NCI-H1417 (cell line): ENCODE results near the gene ARID1B.

Source experiments
- DNase-seq, 3 experiments: peaks; one replicate each; lab custom pipeline; 2025; lab: John Stamatoyannopoulos, UW

The ARID1B gene

DNA sequence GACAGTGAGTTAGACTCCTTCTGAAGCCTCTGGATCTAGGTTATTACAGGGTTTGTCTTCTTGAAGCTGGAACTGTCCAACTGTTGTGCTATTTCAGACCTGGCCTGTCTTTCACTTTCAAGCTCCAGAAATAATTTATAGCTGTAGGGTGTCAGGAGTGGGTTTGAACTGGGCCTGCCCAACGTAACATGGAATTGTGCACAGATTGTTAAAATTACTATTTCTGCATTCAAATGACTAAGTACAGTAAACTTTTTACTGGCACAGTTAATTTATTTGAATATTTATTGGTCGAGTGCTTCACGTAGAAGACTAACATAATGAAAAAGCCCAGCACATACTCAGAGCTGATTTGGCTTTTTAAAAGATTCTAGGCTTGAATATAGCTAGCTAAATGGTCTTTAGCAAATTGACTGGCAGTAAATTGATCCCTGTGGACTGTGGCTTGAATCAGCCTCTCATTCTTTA lies 74.3 kb downstream of the ARID1B start:
- no peak for DNase-seq

- no peak for DNase-seq
Observed at GRCh38 chr6:156852147-156852857, 75.1 kb downstream of the ARID1B start.

- no peak for DNase-seq
Observed at GRCh38 chr6:156852858-156853216, 75.7 kb downstream of the ARID1B start.

- DNase-seq = no peak
Observed at GRCh38 chr6:156853733-156854132, 76.6 kb downstream of the ARID1B start.

DNA sequence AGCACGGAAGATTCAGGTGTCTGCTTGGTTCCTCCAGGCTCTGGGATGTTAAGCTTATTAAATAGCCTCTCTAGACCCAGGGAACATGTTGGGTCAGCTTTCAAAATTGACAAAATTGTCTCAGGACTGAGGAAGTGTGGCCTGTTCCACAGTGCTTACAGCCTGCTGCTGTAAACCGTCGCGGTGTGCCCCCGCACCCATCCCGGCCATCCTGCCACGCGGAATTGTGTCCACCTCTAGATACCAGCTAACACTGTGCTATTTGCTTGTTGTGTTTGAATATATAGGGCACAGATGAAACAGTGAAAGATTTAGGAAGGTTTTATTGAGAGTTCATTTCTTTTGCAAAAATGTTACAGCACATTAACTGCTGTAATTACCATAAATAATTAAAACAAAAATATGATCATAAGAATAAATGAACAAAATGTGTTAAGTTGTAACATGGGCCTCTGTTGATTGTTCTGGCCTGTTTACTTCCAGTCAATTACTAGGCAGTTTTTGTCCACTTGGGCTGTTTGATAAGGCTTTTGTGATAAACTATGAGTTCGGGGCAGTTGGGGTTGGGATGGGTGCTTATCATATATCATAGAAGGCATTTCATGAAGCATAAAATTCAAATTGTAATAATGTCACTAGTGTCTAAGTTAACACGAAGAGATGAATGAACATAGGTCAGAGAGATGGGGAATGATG lies 77.4 kb downstream of the ARID1B start:
- DNase-seq = no peak

DNA sequence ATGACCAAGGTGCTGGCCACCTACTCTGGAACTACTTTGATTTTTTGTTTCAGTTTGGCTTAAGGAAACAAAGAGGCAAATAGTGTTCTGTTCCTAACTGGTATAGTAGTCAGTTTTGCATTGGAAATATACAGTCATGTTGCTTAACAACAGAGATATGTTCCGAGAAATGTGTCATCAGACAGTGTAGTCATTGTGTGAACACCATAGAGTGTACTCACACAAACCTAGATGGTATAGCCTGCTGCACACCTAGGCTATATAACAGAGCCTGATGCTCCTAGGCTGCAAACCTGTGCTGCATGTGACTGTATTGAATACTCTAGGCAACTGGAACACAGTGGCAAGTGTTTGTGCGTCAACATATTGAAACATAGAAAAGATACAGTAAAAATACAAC lies 80.4 kb downstream of the ARID1B start:
- no peak for DNase-seq

- no peak for DNase-seq
Observed at GRCh38 chr6:156859686-156860085, 82.5 kb downstream of the ARID1B start.

DNA sequence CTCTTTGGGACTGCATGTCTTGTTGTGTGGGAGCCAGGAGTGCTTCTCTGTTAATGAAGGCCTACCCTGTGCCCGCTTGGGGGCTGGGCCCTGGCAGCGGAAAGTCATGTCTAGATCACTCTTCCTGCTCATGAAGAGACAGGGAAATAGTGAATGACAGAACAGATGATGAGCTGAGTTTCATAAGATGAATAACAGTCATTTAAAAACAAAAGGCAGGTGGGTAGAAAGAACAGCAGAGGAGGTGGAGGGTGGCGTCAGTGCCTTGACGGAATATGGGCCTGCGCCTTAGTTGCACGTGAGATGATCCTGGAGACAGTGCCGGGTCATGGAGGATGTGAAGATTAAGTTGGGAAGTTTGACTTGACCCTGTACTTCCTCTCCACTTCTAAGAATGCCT lies 85.5 kb downstream of the ARID1B start:
- DNase-seq = no peak

- DNase-seq = no peak
Observed at GRCh38 chr6:156863504-156863903, 86.3 kb downstream of the ARID1B start.

DNA sequence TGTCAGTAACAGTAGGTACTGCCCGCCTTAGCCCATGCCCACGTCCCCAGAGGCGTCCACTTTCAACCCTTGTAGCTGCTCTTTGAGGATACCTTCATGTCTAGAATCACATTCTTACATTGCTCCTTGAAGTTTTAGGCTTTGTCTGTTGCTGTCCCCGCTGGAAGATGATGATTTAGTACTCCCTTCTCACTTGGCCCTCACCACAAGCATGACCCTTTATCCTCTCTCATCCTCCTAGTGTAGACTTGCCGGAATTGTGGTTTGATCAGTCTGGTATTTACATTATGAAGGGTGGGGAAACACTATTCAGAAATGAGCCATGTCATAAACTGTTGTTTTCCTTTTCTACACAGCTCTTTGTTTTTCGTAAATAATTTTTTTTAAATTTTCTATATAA lies 87.4 kb downstream of the ARID1B start:
- no peak for DNase-seq

- DNase-seq = no peak
Observed at GRCh38 chr6:156865019-156865629, 87.9 kb downstream of the ARID1B start.

DNA sequence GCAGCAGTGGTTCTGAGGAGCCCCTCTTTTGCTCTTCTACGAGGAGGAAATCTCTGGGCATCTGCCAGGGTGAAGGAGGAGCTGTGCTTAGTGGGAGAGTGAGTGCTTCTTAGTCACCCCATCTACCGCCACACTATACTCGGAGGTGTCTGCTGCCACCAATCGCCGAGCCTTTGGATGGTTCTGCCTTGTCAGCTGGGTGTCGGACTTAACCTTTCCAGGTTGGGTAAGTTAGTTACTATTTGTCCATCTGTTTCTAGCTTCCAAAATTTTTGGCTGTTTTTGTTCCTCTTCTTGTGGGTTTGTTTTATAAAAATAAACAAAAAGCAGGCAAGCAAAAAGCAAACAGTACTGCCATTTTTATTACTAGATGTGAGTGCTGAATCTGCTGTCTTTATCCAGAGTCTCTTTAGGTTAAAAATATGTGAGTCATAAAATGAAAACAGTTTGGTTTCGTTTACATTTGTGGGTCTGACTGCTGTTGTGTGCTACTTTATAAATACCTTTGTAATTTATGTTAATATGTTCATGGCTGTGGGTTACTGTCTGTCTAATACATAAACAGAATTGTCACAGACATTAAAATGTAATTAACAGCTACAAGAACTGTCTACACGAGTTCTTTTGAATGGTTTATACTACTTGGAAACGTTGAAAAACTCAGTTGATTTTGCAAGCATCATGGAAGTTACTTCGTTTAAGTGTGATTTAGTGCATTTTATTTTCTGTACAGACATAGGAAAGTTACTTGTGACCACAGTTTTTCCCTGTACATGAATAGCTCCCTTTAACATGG lies 89.2 kb downstream of the ARID1B start:
- DNase-seq = no peak

DNA sequence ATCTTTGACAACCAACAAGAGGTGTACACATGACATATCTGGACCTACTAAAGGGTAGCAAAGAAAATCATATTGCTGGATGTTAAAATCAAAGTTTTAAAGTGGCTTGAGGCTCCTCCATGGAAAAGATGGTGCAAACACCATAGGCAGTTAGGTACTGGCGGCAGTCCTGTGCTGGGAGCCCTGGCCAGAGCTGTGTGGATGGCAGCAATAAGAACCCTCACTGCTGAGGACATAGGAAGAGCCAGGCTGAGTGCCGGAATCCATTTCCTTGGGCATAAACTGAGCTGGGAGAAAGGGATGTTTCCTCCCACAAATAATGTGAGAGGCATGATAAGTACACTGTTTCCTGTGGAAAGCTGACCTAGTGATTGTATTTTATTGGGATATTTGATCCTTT lies 89.9 kb downstream of the ARID1B start:
- DNase-seq = no peak

- DNase-seq = no peak
Observed at GRCh38 chr6:156868385-156868784, 91.2 kb downstream of the ARID1B start.

GRCh38 chr6:156869980-156870398 lies 92.8 kb downstream of the ARID1B start:
- DNase-seq = no peak

DNA sequence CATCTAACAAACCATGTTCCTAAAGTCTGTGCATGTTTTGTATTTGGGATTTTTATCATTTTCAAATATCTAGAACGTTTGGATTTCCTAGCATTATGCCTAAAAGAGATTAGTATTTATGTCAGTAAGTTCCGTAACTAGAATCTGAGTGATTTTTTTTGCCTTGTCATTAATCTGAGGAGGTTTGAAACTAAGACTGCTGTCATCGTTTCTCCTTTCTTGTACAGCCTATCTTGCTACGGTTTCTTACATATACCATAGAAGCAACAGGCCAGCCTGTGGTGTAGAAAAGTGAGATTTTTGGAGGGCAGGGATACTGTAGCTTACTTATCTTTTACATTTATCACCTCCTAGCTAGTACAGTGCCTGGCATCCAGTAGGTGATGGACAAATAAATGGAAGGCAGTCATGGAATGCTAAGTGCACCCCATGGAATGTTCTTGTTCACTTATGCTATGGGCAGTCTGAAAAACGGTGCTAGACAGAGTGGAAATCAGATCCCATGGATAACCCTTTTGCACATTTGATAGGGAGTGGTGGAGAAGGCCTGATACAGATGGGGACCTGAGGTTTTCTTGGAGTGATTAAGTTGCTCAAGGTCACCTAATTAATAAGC lies 93.9 kb downstream of the ARID1B start:
- no peak for DNase-seq

DNA sequence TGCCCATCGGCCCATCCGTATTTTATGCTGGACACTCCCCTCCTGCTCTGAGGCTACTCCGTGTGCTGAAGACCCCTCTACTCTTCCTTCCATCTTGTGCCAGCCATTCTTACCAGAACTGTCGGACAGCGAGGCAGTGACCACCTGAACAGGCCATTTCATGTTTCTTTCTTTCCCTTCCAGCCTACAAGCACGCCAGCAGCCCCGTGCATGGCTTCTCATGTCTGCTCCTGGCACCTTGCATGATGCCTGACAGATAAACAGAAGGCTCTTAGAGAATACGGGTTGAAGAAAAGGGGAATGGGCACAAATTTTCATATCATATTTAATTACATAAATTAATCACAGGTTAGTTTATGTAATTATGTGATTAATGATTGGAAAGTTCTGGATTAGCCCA lies 95.7 kb downstream of the ARID1B start:
- DNase-seq = no peak

DNA sequence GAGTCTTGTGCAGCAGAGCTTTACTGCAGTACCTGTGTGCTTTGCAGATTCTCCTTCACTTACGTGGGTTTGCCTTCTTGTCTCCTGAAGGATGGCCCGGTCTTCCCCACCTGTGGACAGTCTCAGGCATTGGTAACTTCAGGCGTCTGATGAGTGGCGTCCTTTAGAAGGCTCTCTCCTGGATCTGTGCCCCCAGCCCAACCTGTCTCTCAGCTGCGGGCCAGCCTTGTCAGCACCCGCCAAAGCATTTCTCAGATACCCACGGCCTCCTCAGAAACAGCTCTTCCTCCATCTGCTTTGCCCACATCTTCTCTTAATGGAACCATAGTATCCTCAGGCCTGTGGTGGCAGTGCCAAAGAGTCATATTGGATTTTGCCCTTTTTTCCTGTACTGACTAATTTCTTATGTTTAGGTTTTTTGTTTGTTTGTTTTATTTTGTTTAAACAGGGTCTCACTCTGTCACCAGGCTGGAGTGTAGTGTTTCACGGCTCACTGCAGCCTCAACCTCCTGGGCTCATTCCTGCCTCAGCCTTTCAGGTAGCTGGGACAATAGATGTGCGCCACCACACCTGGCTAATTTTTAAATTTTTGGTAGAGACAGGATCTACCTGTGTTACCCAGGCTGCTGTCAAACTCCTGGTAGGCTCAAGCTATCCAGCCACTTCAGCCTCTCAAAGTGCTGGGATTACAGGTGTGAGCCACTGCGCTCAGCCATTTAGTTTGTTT lies 96.6 kb downstream of the ARID1B start:
- DNase-seq = peak in 2 of 3 experiments; percentile 8 to 23

- no peak for DNase-seq
Observed at GRCh38 chr6:156875062-156875461, 97.9 kb downstream of the ARID1B start.

GRCh38 chr6:156876302-156876701 lies 99.1 kb downstream of the ARID1B start:
- no peak for DNase-seq

DNA sequence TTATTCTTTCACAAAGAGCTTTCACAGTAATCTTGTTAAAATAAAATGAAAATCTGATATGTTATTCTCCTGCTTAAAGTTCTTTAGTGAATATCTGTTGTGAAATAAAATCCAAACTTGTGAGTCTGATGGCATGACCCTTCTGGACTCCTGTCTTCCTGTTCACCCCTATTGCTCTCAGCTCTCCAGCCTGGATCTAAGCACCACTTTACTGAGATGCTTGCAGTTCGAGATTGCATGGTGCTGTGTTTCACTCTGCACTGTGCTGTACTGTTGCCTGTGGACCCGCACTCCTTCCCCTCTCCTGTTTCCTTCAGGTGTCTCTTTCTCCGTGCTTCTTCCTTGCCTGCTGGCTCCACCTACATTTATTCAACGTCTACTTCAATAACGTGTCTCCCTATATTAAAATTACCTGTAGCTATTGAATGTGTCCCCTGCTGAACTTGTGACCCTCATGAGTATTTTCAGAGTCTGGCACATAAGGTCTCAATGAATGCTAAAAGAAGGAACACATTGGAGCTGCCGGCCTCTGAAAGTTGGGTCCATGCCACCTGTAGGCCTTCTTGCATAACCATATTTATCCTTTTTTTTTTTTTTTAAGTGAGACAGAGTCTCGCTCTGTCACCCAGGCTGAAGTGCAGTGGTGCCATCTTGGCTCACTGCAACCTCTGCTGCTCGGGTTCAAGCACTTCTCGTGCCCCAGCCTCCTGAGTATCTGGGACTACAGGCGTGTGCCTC lies 100.1 kb downstream of the ARID1B start:
- no peak for DNase-seq
